Astrocyte (in vitro differentiated cells and primary cell): Measurements from ENCODE around the gene SURF4. TPM values are rescaled to one million over a fixed set of nuclear protein-coding genes. Genes with fewer than 3 reads are reported as not detected.

ENCODE experiments used
- DNase-seq: peaks from one replicate; pipeline ENCODE4 v3.0.0-alpha.2; 2010; ENCODE audit warnings: low read depth
- FAIRE-seq: peaks from 2 replicates; lab custom pipeline; 2011; peaks lifted over from hg19 to GRCh38; lab: Jason Lieb, UNC
- H2AFZ ChIP-seq: 2 replicates; pipeline ENCODE4 v1.6.0; 2012; ENCODE audit warnings: low read depth, low read length, inconsistent platforms
- H3K27ac ChIP-seq: 2 replicates; pipeline ENCODE4 v1.5.1; 2011; ENCODE audit warnings: low read depth, low read length, inconsistent platforms
- H3K27me3 ChIP-seq: 2 replicates; pipeline ENCODE4 v1.6.0; 2011; ENCODE audit warnings: low read length, inconsistent platforms; ENCODE audit not compliant: insufficient read depth
- H3K36me3 ChIP-seq: 2 replicates; pipeline ENCODE4 v1.5.1; 2011; ENCODE audit warnings: low read length, inconsistent platforms; ENCODE audit not compliant: insufficient read depth
- H3K4me1 ChIP-seq: 2 replicates; pipeline ENCODE4 v1.5.1; 2011; ENCODE audit warnings: low read length, inconsistent platforms; ENCODE audit not compliant: insufficient read depth
- H3K4me2 ChIP-seq: 2 replicates; pipeline ENCODE4 v1.6.0; 2012; ENCODE audit warnings: low read length, inconsistent platforms
- H3K4me3 ChIP-seq: 2 replicates; pipeline ENCODE4 v1.5.1; 2011; ENCODE audit warnings: low read depth, mild to moderate bottlenecking, low read length, inconsistent platforms; ENCODE audit not compliant: insufficient read depth
- H3K79me2 ChIP-seq: 2 replicates; pipeline ENCODE4 v1.6.0; 2012; ENCODE audit warnings: mild to moderate bottlenecking, low read length, inconsistent platforms; ENCODE audit not compliant: insufficient read depth
- H3K9ac ChIP-seq: 2 replicates; pipeline ENCODE4 v1.6.0; 2012; ENCODE audit warnings: mild to moderate bottlenecking, low read length, inconsistent platforms
- H3K9me3 ChIP-seq: 2 replicates; pipeline ENCODE4 v1.5.1; 2012; ENCODE audit warnings: low read depth, mild to moderate bottlenecking, low read length, inconsistent platforms; ENCODE audit not compliant: insufficient read depth
- H4K20me1 ChIP-seq: 2 replicates; pipeline ENCODE4 v1.6.0; 2012; ENCODE audit warnings: low read length, inconsistent platforms; ENCODE audit not compliant: insufficient read depth
- H3K27ac Mint-ChIP-seq: one replicate; pipeline ENCODE4 v1.8.0; 2021; ENCODE audit warnings: mild to moderate bottlenecking, mixed read lengths; ENCODE audit not compliant: unreplicated experiment
- H3K27me3 Mint-ChIP-seq: one replicate; pipeline ENCODE4 v1.8.0; 2021; ENCODE audit warnings: low read depth, mixed read lengths; ENCODE audit not compliant: unreplicated experiment
- H3K36me3 Mint-ChIP-seq: one replicate; pipeline ENCODE4 v1.8.0; 2021; ENCODE audit warnings: low read depth, mixed read lengths; ENCODE audit not compliant: unreplicated experiment
- H3K4me1 Mint-ChIP-seq: one replicate; pipeline ENCODE4 v1.8.0; 2021; ENCODE audit warnings: low read depth, mixed read lengths; ENCODE audit not compliant: unreplicated experiment
- H3K4me3 Mint-ChIP-seq: one replicate; pipeline ENCODE4 v1.8.0; 2021; ENCODE audit warnings: mild to moderate bottlenecking, moderate library complexity, mixed read lengths; ENCODE audit not compliant: unreplicated experiment
- H3K9me3 Mint-ChIP-seq: one replicate; pipeline ENCODE4 v1.8.0; 2021; ENCODE audit warnings: mild to moderate bottlenecking, mixed read lengths; ENCODE audit not compliant: unreplicated experiment
- EZH2 ChIP-seq: IDR thresholded peaks from 2 replicates; pipeline ENCODE4 v1.6.1; 2012; ENCODE audit warnings: mild to moderate bottlenecking, low read length, inconsistent platforms; ENCODE audit not compliant: insufficient read depth
- total RNA-seq: library from RNA; stranded (reverse); gene quantifications from 2 replicates; pipeline ENCODE4 v1.2.1, GENCODE V29; 2021
- TF ChIP-seq, protein P1 (sequence below): IDR thresholded peaks from 2 replicates; pipeline ENCODE4 v1.5.1; 2011; ENCODE audit warnings: low read depth, mild to moderate bottlenecking, inconsistent platforms, low read length, moderate library complexity; ENCODE audit not compliant: insufficient read depth

Gene SURF4
- total RNA-seq, 1 donor from 2014 or later = 338 TPM

DNA sequence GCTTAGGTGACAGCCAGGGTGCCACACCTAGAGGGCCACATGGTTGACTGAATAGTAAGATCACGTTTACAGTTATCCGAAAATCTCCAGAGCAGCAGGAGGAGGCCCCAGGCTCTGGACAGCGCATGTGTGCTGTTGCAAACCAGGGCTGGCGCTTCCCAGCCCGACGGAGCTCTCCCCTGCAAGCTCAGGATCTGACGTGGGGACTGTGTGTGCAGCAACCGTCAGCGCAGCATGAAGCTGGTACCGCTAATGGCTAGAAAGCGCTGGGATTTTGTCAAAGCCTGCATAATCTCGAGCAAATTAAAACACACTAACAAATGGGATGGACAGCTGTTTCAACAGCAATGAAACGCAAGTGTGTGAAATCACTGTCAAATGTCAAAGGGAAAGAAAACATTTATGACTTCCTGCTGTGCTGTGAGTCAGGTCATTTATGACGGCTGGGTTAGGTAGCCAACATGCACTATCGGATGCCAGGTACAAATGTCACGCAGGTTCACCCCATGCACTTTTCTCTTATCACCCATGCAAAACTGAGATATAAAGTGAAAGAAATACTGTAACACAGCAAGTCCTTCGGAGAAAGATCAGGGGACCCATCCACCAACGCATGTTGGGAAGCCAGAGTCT is 7.5 kb downstream of the SURF4 start:
- DNase-seq = no peak
- no peaks in the 10 kb centered on the region for H3K27me3 Mint-ChIP-seq
- Histone ChIP-seq H3K4me2 (peak overlapping the region; percentile 4), H3K79me2 (peaks cover 96% of the 10 kb centered on the region), H3K9ac (no peak overlapping the region), H3K4me3 (no peak overlapping the region), H3K27me3 (no peaks in the 10 kb centered on the region), H4K20me1 (peaks cover 97% of the 10 kb centered on the region), H3K4me1 (peaks cover 36% of the 10 kb centered on the region), H2AFZ (no peak overlapping the region), H3K9me3 (no peaks in the 10 kb centered on the region), H3K27ac (no peak overlapping the region), H3K36me3 (peaks cover 56% of the 10 kb centered on the region)
- peak overlapping the region; percentile 17 for H3K4me3 Mint-ChIP-seq
- TF ChIP-seq, protein P1, sequence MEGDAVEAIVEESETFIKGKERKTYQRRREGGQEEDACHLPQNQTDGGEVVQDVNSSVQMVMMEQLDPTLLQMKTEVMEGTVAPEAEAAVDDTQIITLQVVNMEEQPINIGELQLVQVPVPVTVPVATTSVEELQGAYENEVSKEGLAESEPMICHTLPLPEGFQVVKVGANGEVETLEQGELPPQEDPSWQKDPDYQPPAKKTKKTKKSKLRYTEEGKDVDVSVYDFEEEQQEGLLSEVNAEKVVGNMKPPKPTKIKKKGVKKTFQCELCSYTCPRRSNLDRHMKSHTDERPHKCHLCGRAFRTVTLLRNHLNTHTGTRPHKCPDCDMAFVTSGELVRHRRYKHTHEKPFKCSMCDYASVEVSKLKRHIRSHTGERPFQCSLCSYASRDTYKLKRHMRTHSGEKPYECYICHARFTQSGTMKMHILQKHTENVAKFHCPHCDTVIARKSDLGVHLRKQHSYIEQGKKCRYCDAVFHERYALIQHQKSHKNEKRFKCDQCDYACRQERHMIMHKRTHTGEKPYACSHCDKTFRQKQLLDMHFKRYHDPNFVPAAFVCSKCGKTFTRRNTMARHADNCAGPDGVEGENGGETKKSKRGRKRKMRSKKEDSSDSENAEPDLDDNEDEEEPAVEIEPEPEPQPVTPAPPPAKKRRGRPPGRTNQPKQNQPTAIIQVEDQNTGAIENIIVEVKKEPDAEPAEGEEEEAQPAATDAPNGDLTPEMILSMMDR = no peak
- no peak for TF ChIP-seq EZH2
- peaks cover 22% of the 10 kb centered on the region for H3K36me3 Mint-ChIP-seq
- no peak overlapping the region for H3K27ac Mint-ChIP-seq
- no peaks in the 10 kb centered on the region for H3K9me3 Mint-ChIP-seq
- H3K4me1 Mint-ChIP-seq = peaks cover 57% of the 10 kb centered on the region
- FAIRE-seq = no peak

DNA sequence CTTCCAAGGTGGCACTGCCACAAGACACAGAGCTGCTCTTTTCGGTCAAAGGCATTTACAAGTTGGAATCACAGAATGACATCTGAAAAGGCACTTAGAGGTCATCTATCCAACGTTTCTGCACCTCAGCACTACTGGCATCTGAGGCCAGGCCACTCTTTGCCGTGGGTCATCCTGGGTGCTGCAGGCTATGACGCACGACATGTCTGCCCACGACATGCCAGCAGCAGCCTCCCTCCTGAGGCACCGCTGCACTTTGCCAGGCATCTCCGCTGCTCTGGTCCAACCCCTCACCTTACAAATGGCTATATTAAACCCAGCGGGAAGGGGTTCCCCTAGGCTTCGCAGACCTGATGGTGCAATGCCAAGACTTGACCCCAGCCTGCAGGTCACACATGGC is 8.1 kb downstream of the SURF4 start:
- H3K4me3 Mint-ChIP-seq = no peak overlapping the region
- Histone ChIP-seq H3K36me3 (peaks cover 58% of the 10 kb centered on the region), H3K4me3 (no peak overlapping the region), H3K9ac (no peak overlapping the region), H3K27me3 (no peaks in the 10 kb centered on the region), H3K4me2 (no peak overlapping the region), H3K79me2 (peaks cover 96% of the 10 kb centered on the region), H3K4me1 (peaks cover 35% of the 10 kb centered on the region), H2AFZ (no peak overlapping the region), H3K27ac (no peak overlapping the region), H3K9me3 (no peaks in the 10 kb centered on the region), H4K20me1 (peaks cover 97% of the 10 kb centered on the region)
- FAIRE-seq = no peak
- H3K27me3 Mint-ChIP-seq = no peaks in the 10 kb centered on the region
- H3K27ac Mint-ChIP-seq = no peak overlapping the region
- no peak for TF ChIP-seq EZH2
- TF ChIP-seq, protein P1 = no peak
- H3K9me3 Mint-ChIP-seq = no peaks in the 10 kb centered on the region
- peaks cover 20% of the 10 kb centered on the region for H3K36me3 Mint-ChIP-seq
- DNase-seq = no peak
- H3K4me1 Mint-ChIP-seq = peaks cover 56% of the 10 kb centered on the region

GRCh38 chr9:133367221-133367620 is 8.6 kb downstream of the SURF4 start:
- peaks cover 58% of the 10 kb centered on the region for H3K36me3 ChIP-seq

More at GRCh38 chr9:133367221-133367620, 8.6 kb downstream of the SURF4 start:
- H2AFZ ChIP-seq = no peak overlapping the region
- peaks cover 19% of the 10 kb centered on the region for H3K36me3 Mint-ChIP-seq
- DNase-seq (no peak), FAIRE-seq (no peak)
- no peak overlapping the region for H3K27ac Mint-ChIP-seq
- no peaks in the 10 kb centered on the region for H3K27me3 ChIP-seq
- H3K4me3 ChIP-seq = no peak overlapping the region
- no peak overlapping the region for H3K4me3 Mint-ChIP-seq
- no peak for TF ChIP-seq EZH2
- TF ChIP-seq, protein P1 = no peak
- H3K79me2 ChIP-seq = peaks cover 96% of the 10 kb centered on the region
- H3K4me1 ChIP-seq = peaks cover 29% of the 10 kb centered on the region
- H3K9me3 ChIP-seq = no peaks in the 10 kb centered on the region
- peaks cover 51% of the 10 kb centered on the region for H3K4me1 Mint-ChIP-seq
- no peak overlapping the region for H3K27ac ChIP-seq
- H4K20me1 ChIP-seq = peaks cover 97% of the 10 kb centered on the region
- no peaks in the 10 kb centered on the region for H3K9me3 Mint-ChIP-seq
- no peak overlapping the region for H3K9ac ChIP-seq
- H3K27me3 Mint-ChIP-seq = no peaks in the 10 kb centered on the region
- no peak overlapping the region for H3K4me2 ChIP-seq
